C4-2B (cell line): Measurements from ENCODE around the gene MYRFL.

Experiments used
- ZFX ChIP-seq: fragments of 450-650 bp; IDR thresholded peaks from 2 replicates; pipeline ENCODE4 v1.6.1; 2017
- TF ChIP-seq, protein P1 (sequence below): fragments of 450-650 bp; conservative IDR thresholded peaks from 2 replicates; pipeline ENCODE4 v1.5.1; 2017; ENCODE audit warnings: mild to moderate bottlenecking

DNA sequence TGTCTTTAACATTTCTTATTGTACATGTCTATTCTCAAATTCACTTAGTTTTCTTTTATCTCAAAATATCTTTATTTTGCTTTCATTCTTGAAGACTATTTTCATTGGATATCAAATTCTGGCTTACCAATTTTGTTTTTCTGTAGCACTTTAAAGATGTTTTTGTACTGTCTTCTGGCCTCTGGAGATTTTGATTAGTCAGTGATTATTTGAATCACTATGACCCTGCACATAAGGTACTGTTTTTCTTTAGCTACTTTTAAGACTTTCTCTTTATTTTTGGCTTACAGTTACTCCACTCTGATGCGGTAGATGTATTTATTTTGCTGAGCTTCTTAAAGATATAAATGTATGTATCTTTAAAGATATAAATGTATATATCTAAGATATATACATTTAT is 49.6 kb downstream of the MYRFL start:
- TF ChIP-seq, protein P1, sequence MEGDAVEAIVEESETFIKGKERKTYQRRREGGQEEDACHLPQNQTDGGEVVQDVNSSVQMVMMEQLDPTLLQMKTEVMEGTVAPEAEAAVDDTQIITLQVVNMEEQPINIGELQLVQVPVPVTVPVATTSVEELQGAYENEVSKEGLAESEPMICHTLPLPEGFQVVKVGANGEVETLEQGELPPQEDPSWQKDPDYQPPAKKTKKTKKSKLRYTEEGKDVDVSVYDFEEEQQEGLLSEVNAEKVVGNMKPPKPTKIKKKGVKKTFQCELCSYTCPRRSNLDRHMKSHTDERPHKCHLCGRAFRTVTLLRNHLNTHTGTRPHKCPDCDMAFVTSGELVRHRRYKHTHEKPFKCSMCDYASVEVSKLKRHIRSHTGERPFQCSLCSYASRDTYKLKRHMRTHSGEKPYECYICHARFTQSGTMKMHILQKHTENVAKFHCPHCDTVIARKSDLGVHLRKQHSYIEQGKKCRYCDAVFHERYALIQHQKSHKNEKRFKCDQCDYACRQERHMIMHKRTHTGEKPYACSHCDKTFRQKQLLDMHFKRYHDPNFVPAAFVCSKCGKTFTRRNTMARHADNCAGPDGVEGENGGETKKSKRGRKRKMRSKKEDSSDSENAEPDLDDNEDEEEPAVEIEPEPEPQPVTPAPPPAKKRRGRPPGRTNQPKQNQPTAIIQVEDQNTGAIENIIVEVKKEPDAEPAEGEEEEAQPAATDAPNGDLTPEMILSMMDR = no peak
- no peak for TF ChIP-seq ZFX
